Trophoblast cell (in vitro differentiated cells and primary cell): ENCODE measurements around the gene SLC22A23.

Experiments used
- DNase-seq, 2 donors: peaks; one replicate each; pipeline ENCODE4 v3.0.0-alpha.2; 2016
- H2AFZ ChIP-seq: 2 replicates; pipeline ENCODE4 v1.6.1; 2013; ENCODE audit warnings: low read length, moderate library complexity, mild to moderate bottlenecking; ENCODE audit not compliant: insufficient read depth, poor library complexity
- H2AK5ac ChIP-seq: 2 replicates; pipeline ENCODE4 v1.6.1; 2013; ENCODE audit warnings: mild to moderate bottlenecking, low read length
- H2BK120ac ChIP-seq: 2 replicates; pipeline ENCODE4 v1.6.1; 2013; ENCODE audit warnings: low read length, mild to moderate bottlenecking, moderate library complexity; ENCODE audit not compliant: insufficient read depth, poor library complexity
- H2BK12ac ChIP-seq: 2 replicates; pipeline ENCODE4 v1.6.1; 2013; ENCODE audit warnings: mild to moderate bottlenecking, low read length, moderate library complexity
- H2BK5ac ChIP-seq: 2 replicates; pipeline ENCODE4 v1.6.1; 2013; ENCODE audit warnings: low read length, low read depth, moderate library complexity, mild to moderate bottlenecking; ENCODE audit not compliant: poor library complexity
- H3K14ac ChIP-seq: 2 replicates; pipeline ENCODE4 v1.6.1; 2013; ENCODE audit warnings: mild to moderate bottlenecking, low read length
- H3K18ac ChIP-seq: 2 replicates; pipeline ENCODE4 v1.6.1; 2013; ENCODE audit warnings: mild to moderate bottlenecking, low read length
- H3K23ac ChIP-seq: 2 replicates; pipeline ENCODE4 v1.6.1; 2013; ENCODE audit warnings: low read length
- H3K27ac ChIP-seq: 2 replicates; pipeline ENCODE4 v1.5.1; 2013; ENCODE audit warnings: low read depth, mild to moderate bottlenecking, inconsistent platforms, low read length, moderate library complexity
- H3K27me3 ChIP-seq: 2 replicates; pipeline ENCODE4 v1.6.1; 2013; ENCODE audit warnings: inconsistent platforms, mild to moderate bottlenecking, low read length, moderate library complexity; ENCODE audit not compliant: insufficient read depth
- H3K36me3 ChIP-seq, 2 experiments: 1 replicate in 1 of 2; 2 replicates in 1 of 2; pipeline ENCODE4 v1.6.1; 2013; ENCODE audit warnings: low read length in 2 of 2, mild to moderate bottlenecking in 2 of 2, moderate library complexity in 1 of 2; ENCODE audit not compliant: insufficient read depth in 2 of 2, control insufficient read depth in 1 of 2
- H3K4ac ChIP-seq: 2 replicates; pipeline ENCODE4 v1.6.1; 2013; ENCODE audit warnings: low read depth, mild to moderate bottlenecking, low read length, moderate library complexity
- H3K4me1 ChIP-seq, 2 experiments: 1 replicate in 1 of 2; 2 replicates in 1 of 2; pipeline ENCODE4 v1.6.1; 2013; ENCODE audit warnings: low read length in 2 of 2, mild to moderate bottlenecking in 2 of 2, moderate library complexity in 1 of 2; ENCODE audit not compliant: insufficient read depth in 2 of 2, control insufficient read depth in 1 of 2
- H3K4me2 ChIP-seq: 2 replicates; pipeline ENCODE4 v1.6.1; 2013; ENCODE audit warnings: inconsistent platforms, mild to moderate bottlenecking, low read length, moderate library complexity
- H3K4me3 ChIP-seq: 2 replicates; pipeline ENCODE4 v1.5.1; 2013; ENCODE audit warnings: mild to moderate bottlenecking, low read depth, low read length, inconsistent platforms
- H3K79me1 ChIP-seq: one replicate; pipeline ENCODE4 v1.6.1; 2013; ENCODE audit warnings: low read length
- H3K79me2 ChIP-seq: 2 replicates; pipeline ENCODE4 v1.6.1; 2013; ENCODE audit warnings: low read length, mild to moderate bottlenecking; ENCODE audit not compliant: control insufficient read depth, insufficient read depth, poor library complexity
- H3K9ac ChIP-seq: 2 replicates; pipeline ENCODE4 v1.6.1; 2013; ENCODE audit warnings: mild to moderate bottlenecking, low read length
- H3K9me3 ChIP-seq: 2 replicates; pipeline ENCODE4 v1.6.1; 2013; ENCODE audit warnings: low read depth, mild to moderate bottlenecking, control low read depth, inconsistent platforms, low read length; ENCODE audit not compliant: insufficient read depth
- H4K12ac ChIP-seq: 2 replicates; pipeline ENCODE4 v1.6.1; 2013; ENCODE audit warnings: low read depth, mild to moderate bottlenecking, low read length, moderate library complexity
- H4K8ac ChIP-seq: 2 replicates; pipeline ENCODE4 v1.6.1; 2013; ENCODE audit warnings: low read depth, mild to moderate bottlenecking, low read length, moderate library complexity
- H4K91ac ChIP-seq: one replicate; pipeline ENCODE4 v1.6.1; 2013; ENCODE audit warnings: low read depth, mild to moderate bottlenecking, low read length, moderate library complexity
- WGBS: extraction: QIAGEN DNeasy Blood & Tissue Kit; methylation state at CpG from one replicate; pipeline ENCODE4 v1.1.7; 2013; ENCODE audit warnings: missing lambda C conversion rate; ENCODE audit not compliant: insufficient read length, insufficient coverage; ENCODE audit errors: extremely low coverage; 5-methylcytosine and 5-hydroxymethylcytosine counted together

SLC22A23 gene

DNA sequence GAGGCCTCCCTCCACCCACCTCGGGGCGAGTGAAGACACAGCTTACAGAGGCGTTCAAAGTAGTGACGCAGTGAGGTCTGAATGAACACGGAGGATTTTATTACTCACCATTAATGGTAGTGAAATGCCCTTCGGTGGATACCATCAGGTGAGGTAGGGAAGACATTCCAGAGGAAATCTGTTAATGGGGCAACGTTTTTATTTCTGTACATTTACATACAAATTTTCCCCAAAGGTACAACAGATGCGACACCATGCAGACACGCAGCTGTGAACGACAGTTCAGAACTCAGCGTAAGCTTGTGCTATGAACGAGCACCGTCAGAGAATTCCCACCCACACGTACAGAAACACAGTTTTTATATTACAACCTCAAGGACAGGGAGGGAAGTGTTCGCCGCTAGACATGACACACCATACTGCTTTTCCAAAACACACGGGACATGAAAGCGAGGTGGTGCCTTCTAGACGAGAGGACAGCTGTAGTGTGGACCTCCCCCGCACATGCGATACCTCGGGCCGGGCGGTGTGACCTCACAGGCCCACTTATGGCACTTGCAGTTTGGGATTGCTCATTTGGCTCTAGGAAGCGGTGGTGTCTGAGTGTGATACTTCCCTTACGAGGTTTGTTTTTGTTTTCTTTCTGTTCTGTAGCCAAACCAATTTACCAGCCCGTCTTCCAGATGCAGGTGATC, 187.4 kb downstream of the SLC22A23 start:
- H2BK5ac ChIP-seq: no peak overlapping the region
- no peak overlapping the region for H4K8ac ChIP-seq
- no peak overlapping the region for H2AK5ac ChIP-seq
- no peak overlapping the region for H3K18ac ChIP-seq
- H3K4ac ChIP-seq: no peak overlapping the region
- no peak overlapping the region for H3K14ac ChIP-seq
- no peaks in the 10 kb centered on the region for H3K9me3 ChIP-seq
- H3K36me3 ChIP-seq: peaks cover 41 to 50% of the 10 kb centered on the region in 2 experiments
- H4K91ac ChIP-seq: no peak overlapping the region
- H3K23ac ChIP-seq: no peak overlapping the region
- no peaks in the 10 kb centered on the region for H3K4me1 ChIP-seq
- no peak overlapping the region for H2BK120ac ChIP-seq
- H3K79me1 ChIP-seq: no peaks in the 10 kb centered on the region
- WGBS: no CpG with 5 or more reads among the region's 27 CpGs
- no peak overlapping the region for H3K4me3 ChIP-seq
- no peak overlapping the region for H2AFZ ChIP-seq
- H2BK12ac ChIP-seq: no peak overlapping the region
- H4K12ac ChIP-seq: no peak overlapping the region
- no peaks in the 10 kb centered on the region for H3K79me2 ChIP-seq
- H3K4me2 ChIP-seq: no peak overlapping the region
- H3K27ac ChIP-seq: no peak overlapping the region
- no peak overlapping the region for H3K9ac ChIP-seq
- no peaks in the 10 kb centered on the region for H3K27me3 ChIP-seq
- no peak for DNase-seq

DNA sequence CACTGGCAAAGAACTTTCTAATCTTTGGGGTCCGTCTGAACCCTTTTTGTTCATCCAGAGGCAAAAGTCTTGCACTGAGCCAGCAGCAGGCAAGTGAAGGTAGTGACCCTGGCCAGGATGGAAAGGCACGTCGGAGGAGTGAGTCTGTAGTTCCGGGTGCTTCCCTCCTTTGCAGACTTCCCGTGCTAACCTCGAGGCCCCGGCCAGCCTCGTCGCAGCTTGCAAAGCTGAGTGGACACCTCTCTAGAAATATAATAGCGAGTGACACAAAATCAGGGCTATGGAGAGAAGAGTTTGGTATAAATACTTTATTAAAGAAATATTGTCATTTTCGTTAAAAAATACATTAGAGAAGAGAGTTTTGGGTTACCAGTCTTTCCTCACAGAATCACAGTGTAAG, 188.2 kb downstream of the SLC22A23 start:
- Histone ChIP-seq H2BK120ac (no peak overlapping the region), H3K23ac (no peak overlapping the region), H3K4me1 (no peaks in the 10 kb centered on the region), H3K27ac (no peak overlapping the region), H2AK5ac (no peak overlapping the region), H3K27me3 (no peaks in the 10 kb centered on the region), H4K12ac (no peak overlapping the region), H3K79me2 (no peaks in the 10 kb centered on the region), H3K9ac (no peak overlapping the region), H4K91ac (no peak overlapping the region), H3K4ac (no peak overlapping the region), H3K4me2 (no peak overlapping the region), H3K4me3 (no peak overlapping the region), H3K9me3 (peaks cover 3% of the 10 kb centered on the region), H3K14ac (no peak overlapping the region), H3K18ac (no peak overlapping the region), H2BK5ac (no peak overlapping the region), H3K36me3 (peaks cover 43 to 51% of the 10 kb centered on the region in 2 experiments), H2BK12ac (no peak overlapping the region), H2AFZ (no peak overlapping the region), H4K8ac (no peak overlapping the region), H3K79me1 (no peaks in the 10 kb centered on the region)
- WGBS: no CpG with 5 or more reads among the region's 11 CpGs
- no peak for DNase-seq

DNA sequence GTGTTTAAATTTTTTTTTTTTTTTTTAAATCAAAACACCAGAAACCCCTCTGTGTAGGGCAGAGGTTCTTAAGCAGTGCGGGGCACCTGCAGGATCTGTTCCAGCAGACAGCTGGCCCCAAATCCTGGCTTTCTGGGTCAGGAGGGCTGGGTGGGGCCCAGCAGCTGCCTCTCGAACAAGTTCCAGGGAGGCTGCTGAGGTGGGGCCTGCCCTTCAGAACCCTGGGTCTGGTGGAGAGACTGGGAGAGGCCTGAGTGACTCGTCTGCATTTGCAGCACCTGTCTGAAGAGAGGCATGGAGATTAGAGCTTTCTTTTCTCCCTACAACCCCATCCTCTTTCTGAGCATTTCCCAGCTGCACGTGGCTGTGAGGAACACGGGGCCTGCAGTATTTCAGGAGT, 189.7 kb downstream of the SLC22A23 start:
- no peak overlapping the region for H3K14ac ChIP-seq
- H3K9ac ChIP-seq: no peak overlapping the region
- H4K8ac ChIP-seq: no peak overlapping the region
- no peaks in the 10 kb centered on the region for H3K79me1 ChIP-seq
- H2BK12ac ChIP-seq: no peak overlapping the region
- H3K18ac ChIP-seq: no peak overlapping the region
- H3K27me3 ChIP-seq: no peaks in the 10 kb centered on the region
- H3K36me3 ChIP-seq: peaks cover 38 to 44% of the 10 kb centered on the region in 2 experiments
- no peak overlapping the region for H3K4me2 ChIP-seq
- H2AK5ac ChIP-seq: no peak overlapping the region
- no peak overlapping the region for H3K27ac ChIP-seq
- no CpG with 5 or more reads among the region's 5 CpGs for WGBS
- no peak overlapping the region for H3K4me3 ChIP-seq
- no peak for DNase-seq
- H3K79me2 ChIP-seq: no peaks in the 10 kb centered on the region
- no peak overlapping the region for H2AFZ ChIP-seq
- H4K12ac ChIP-seq: no peak overlapping the region
- H2BK120ac ChIP-seq: no peak overlapping the region
- no peak overlapping the region for H4K91ac ChIP-seq
- H3K4me1 ChIP-seq: no peaks in the 10 kb centered on the region
- H3K9me3 ChIP-seq: peaks cover 3% of the 10 kb centered on the region
- H2BK5ac ChIP-seq: no peak overlapping the region
- H3K23ac ChIP-seq: no peak overlapping the region
- H3K4ac ChIP-seq: no peak overlapping the region

DNA sequence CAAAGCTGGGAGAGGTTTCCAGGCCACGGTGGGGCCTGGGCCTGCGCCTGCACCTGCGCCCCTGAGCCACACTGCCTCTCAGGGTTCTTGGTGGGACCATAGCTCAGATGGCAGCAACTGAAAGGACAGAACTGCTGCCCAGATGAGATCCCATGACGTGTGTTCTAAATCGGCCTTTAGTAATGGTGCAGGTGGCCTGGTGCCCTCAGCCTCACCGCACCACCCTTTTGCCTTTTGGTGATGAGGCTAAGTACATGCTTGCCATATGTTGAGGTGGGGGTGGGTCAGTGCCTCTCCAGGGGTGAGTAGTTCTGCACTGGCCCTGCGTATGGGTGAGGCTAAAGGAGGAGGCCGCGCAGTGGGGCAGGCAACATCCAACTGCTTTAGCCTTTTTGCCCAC, 190.7 kb downstream of the SLC22A23 start:
- H4K12ac ChIP-seq: no peak overlapping the region
- WGBS: no CpG with 5 or more reads among the region's 9 CpGs
- no peak overlapping the region for H3K23ac ChIP-seq
- no peak overlapping the region for H2AFZ ChIP-seq
- H4K8ac ChIP-seq: no peak overlapping the region
- no peak overlapping the region for H2AK5ac ChIP-seq
- no peak for DNase-seq
- H3K4me1 ChIP-seq: no peaks in the 10 kb centered on the region
- H3K4me3 ChIP-seq: no peak overlapping the region
- no peak overlapping the region for H3K4me2 ChIP-seq
- no peak overlapping the region for H4K91ac ChIP-seq
- peak overlapping the region; percentile 29 for H3K9ac ChIP-seq
- no peak overlapping the region for H3K27ac ChIP-seq
- no peaks in the 10 kb centered on the region for H3K79me2 ChIP-seq
- H3K9me3 ChIP-seq: peaks cover 3% of the 10 kb centered on the region
- no peak overlapping the region for H3K18ac ChIP-seq
- no peaks in the 10 kb centered on the region for H3K79me1 ChIP-seq
- H3K36me3 ChIP-seq: peaks cover 29 to 34% of the 10 kb centered on the region in 2 experiments
- H3K4ac ChIP-seq: no peak overlapping the region
- no peak overlapping the region for H3K14ac ChIP-seq
- H2BK120ac ChIP-seq: no peak overlapping the region
- no peak overlapping the region for H2BK12ac ChIP-seq
- H3K27me3 ChIP-seq: no peaks in the 10 kb centered on the region
- no peak overlapping the region for H2BK5ac ChIP-seq
